PC-9 (cell line): ENCODE results near the gene TMEM9B.

Source experiments
- CTCF ChIP-seq: fragments of 200-600 bp; sonication (generic); conservative IDR thresholded peaks from 2 replicates; pipeline ENCODE4 v1.6.1; 2017; ENCODE audit warnings: mixed run types, antibody characterized with exemption, mild to moderate bottlenecking, moderate library complexity
- EZH2 ChIP-seq: fragments of 200-600 bp; sonication (generic); IDR thresholded peaks from 2 replicates; pipeline ENCODE4 v1.8.0; 2017; ENCODE audit warnings: antibody characterized with exemption, low read depth

GRCh38 chr11:8928981-8929615, 35.1 kb downstream of the TMEM9B start:
- TF ChIP-seq CTCF (no peak), EZH2 (no peak)
